Prostate gland (tissue), 2 donors: Measurements from ENCODE around the gene FCRL1. TPM values are rescaled to one million over a fixed set of nuclear protein-coding genes. Genes with fewer than 3 reads are reported as not detected.

Source experiments
- DNase-seq: peaks from one replicate; pipeline ENCODE4 v3.0.0-alpha.2; 2019; ENCODE audit warnings: low spot score
- H3K27ac ChIP-seq, 2 donors: fragments of 200-600 bp; sonication (generic); 2 replicates each; pipeline ENCODE4 v1.5.1; 2017 to 2019
- H3K27me3 ChIP-seq: fragments of 200-600 bp; sonication (generic); replicated peaks from 2 replicates; pipeline ENCODE4 v1.5.1; 2019; ENCODE audit not compliant: insufficient read depth
- H3K36me3 ChIP-seq, 2 donors: fragments of 200-600 bp; sonication (generic); 1 replicate in 1 of 2; 2 replicates in 1 of 2; pipeline versions ENCODE4 v1.5.1 to v1.8.1; 2017 to 2019
- H3K4me1 ChIP-seq: fragments of 200-600 bp; sonication (generic); replicated peaks from 2 replicates; pipeline ENCODE4 v1.5.1; 2019
- H3K4me3 ChIP-seq, 2 donors: fragments of 200-600 bp; sonication (generic); 2 replicates each; pipeline ENCODE4 v1.5.1; 2017 to 2019
- H3K9me3 ChIP-seq: fragments of 200-600 bp; sonication (generic); 2 replicates; pipeline ENCODE4 v1.5.1; 2017
- POLR2A ChIP-seq: fragments of 450-650 bp; IDR thresholded peaks from one replicate; pipeline ENCODE4 v1.6.1; 2016; ENCODE audit warnings: antibody characterized with exemption, mild to moderate bottlenecking
- POLR2AphosphoS5 ChIP-seq: sonication (generic); formaldehyde crosslinking; IDR thresholded peaks from one replicate; pipeline ENCODE4 v1.6.1; 2017; ENCODE audit warnings: antibody characterized with exemption
- WGBS: methylation state at CpG from one replicate; pipeline ENCODE4 v1.1.5; 2018; 5-methylcytosine and 5-hydroxymethylcytosine counted together
- intact Hi-C: fragments of 100-400 bp; cut with DNase I; formaldehyde crosslinking; loops from one replicate; pipeline ENCODE4 v1.14.2; 2022
- total RNA-seq, 2 donors: library from RNA; depleted of rRNA; stranded (reverse); fragments of >200 nt; gene quantifications; one replicate each; pipeline ENCODE4 v1.1.0, GENCODE V29; 2016
- TF ChIP-seq, protein P1 (sequence below), 4 experiments: fragments of 200-600 bp in 2 of 4; fragments of 450-650 bp in 2 of 4; sonication (generic) in 2 of 4; IDR thresholded peaks; 1 replicate in 3 of 4; 2 replicates in 1 of 4; pipeline ENCODE4 v1.5.1; 2016 to 2019; ENCODE audit warnings: antibody characterized with exemption in 4 of 4, mild to moderate bottlenecking in 2 of 4, moderate library complexity in 2 of 4

The FCRL1 gene
- total RNA-seq, 2 donors from 2014 or later: 0.09 TPM; not detected in 1

- TF ChIP-seq POLR2A: no peak
- TF ChIP-seq POLR2AphosphoS5: no peak
- TF ChIP-seq, protein P1, sequence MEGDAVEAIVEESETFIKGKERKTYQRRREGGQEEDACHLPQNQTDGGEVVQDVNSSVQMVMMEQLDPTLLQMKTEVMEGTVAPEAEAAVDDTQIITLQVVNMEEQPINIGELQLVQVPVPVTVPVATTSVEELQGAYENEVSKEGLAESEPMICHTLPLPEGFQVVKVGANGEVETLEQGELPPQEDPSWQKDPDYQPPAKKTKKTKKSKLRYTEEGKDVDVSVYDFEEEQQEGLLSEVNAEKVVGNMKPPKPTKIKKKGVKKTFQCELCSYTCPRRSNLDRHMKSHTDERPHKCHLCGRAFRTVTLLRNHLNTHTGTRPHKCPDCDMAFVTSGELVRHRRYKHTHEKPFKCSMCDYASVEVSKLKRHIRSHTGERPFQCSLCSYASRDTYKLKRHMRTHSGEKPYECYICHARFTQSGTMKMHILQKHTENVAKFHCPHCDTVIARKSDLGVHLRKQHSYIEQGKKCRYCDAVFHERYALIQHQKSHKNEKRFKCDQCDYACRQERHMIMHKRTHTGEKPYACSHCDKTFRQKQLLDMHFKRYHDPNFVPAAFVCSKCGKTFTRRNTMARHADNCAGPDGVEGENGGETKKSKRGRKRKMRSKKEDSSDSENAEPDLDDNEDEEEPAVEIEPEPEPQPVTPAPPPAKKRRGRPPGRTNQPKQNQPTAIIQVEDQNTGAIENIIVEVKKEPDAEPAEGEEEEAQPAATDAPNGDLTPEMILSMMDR (IDR thresholded peaks at IDR 0.05): no peak
- Histone ChIP-seq H3K27ac (no peak overlapping the region), H3K9me3 (no peaks in the 10 kb centered on the region), H3K4me3 (no peak overlapping the region), H3K36me3 (no peaks in the 10 kb centered on the region), H3K27me3 (no peaks in the 10 kb centered on the region), H3K4me1 (no peaks in the 10 kb centered on the region)
- DNase-seq: no peak
- intact Hi-C loops: no loop called here
- 43% methylated on average over 4 of the region's 4 CpGs for WGBS
These were observed 44.6 kb downstream of the FCRL1 start for GRCh38 chr1:157775101-157775870.

- intact Hi-C loops: no loop called here
- no peaks in the 10 kb centered on the region for H3K9me3 ChIP-seq
- TF ChIP-seq POLR2A (no peak), POLR2AphosphoS5 (no peak)
- TF ChIP-seq, protein P1 (IDR thresholded peaks at IDR 0.05): no peak
- no peak overlapping the region for H3K27ac ChIP-seq
- no peaks in the 10 kb centered on the region for H3K4me1 ChIP-seq
- H3K4me3 ChIP-seq: no peak overlapping the region
- no peaks in the 10 kb centered on the region for H3K27me3 ChIP-seq
- no peaks in the 10 kb centered on the region for H3K36me3 ChIP-seq
- 91% methylated on average over 2 of the region's 2 CpGs for WGBS
- DNase-seq: no peak
These were observed 45.5 kb downstream of the FCRL1 start for GRCh38 chr1:157774412-157774811.

DNA sequence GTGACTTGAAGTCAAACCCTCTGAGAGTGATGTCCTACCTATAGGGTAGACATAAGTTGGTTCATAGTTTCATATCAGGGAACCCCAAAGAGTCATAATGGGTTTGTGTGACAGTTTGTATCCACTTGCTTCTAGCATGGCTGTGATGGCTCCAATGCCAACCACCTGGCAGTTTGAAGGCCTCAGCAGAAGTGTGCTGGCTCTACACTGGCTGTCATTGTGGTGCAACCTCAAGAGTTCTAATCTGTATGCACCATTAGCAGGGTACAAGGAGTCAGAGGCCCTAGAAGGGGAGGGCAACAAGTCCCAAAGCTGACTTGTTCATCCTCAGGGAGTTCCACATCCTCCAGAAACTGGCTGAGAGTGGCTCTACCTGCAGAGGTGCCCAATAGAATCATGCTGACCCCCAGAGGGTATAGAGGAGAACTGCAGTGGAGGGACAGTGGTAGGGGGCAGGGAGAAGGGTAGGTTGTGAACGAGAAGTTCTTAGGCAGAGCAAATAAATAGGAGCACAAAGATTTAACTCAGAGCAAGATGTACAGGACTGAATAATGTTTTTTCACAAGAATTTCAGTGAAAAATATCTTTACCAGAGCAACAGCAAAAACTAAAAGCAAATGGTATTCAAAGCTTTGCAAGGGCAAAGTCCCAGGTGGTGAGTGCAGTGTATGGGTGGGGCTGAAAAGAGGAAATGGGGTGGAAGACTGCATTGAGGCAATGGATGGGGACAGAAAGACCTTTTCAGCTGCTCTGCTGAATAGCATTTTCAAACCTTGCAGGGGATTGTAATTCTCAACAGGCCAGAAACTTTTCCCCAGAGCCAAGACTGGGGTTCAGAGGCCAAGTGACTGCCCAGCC lies 46.2 kb downstream of the FCRL1 start:
- Histone ChIP-seq H3K9me3 (no peaks in the 10 kb centered on the region), H3K4me3 (no peak overlapping the region), H3K27me3 (no peaks in the 10 kb centered on the region), H3K27ac (no peak overlapping the region), H3K4me1 (no peaks in the 10 kb centered on the region), H3K36me3 (no peaks in the 10 kb centered on the region)
- no peak for DNase-seq
- 35% methylated on average over 1 of the region's 1 CpG for WGBS
- intact Hi-C loops: no loop called here
- no peak for TF ChIP-seq POLR2A

DNA sequence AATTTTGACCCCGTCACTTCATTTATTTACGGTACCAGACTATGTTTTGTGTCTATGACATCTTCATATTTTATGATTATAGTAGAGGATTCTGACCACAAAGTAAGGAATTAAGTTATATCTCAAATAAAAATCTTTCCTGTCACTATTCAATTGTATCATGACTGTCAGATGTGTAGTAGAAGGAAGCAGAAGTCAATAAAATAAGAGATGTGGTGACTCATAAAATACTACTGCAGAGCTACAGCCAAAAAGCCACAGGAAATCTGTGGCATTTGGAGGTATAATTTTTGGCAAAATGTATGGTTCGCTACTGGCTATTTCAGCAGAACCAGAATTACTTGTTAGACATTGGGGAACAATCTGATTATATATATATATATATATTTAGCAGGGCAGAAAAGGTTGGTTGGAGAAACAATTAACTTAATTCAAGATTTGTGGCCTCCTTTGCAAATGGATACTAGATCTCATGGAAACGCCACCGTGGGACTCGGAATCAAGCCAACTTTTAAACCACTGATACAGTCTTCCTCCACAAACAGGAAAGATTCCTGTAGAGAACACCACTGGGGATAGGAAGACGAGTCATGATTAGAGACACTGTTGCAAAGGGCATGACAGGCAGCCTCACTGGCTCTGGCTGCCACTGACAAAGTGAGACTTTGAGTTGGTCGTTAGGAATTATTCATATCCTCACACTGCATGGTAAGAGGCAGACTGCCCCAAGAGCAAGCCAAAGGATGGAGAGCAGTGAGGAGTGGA lies 48.1 kb downstream of the FCRL1 start:
- H3K9me3 ChIP-seq: no peaks in the 10 kb centered on the region
- no peaks in the 10 kb centered on the region for H3K4me1 ChIP-seq
- intact Hi-C loops: no loop called here
- no peaks in the 10 kb centered on the region for H3K27me3 ChIP-seq
- WGBS: 62% methylated on average over 8 of the region's 8 CpGs
- H3K4me3 ChIP-seq: no peak overlapping the region
- TF ChIP-seq POLR2A (no peak), POLR2AphosphoS5 (no peak)
- TF ChIP-seq, protein P1 (IDR thresholded peaks at IDR 0.05): no peak
- no peak for DNase-seq
- H3K36me3 ChIP-seq: no peaks in the 10 kb centered on the region
- no peak overlapping the region for H3K27ac ChIP-seq

- Histone ChIP-seq H3K27me3 (no peaks in the 10 kb centered on the region), H3K9me3 (no peaks in the 10 kb centered on the region), H3K4me1 (no peaks in the 10 kb centered on the region), H3K27ac (no peak overlapping the region), H3K4me3 (no peak overlapping the region), H3K36me3 (no peaks in the 10 kb centered on the region)
- WGBS: 62% methylated on average over 9 of the region's 9 CpGs
- TF ChIP-seq, protein P1 (IDR thresholded peaks at IDR 0.05): no peak
- no peak for TF ChIP-seq POLR2A
- TF ChIP-seq POLR2AphosphoS5: no peak
- no peak for DNase-seq
- intact Hi-C loops: no loop called here
These were observed 49.4 kb downstream of the FCRL1 start for GRCh38 chr1:157770442-157771043.
